ENCODE data around the gene GRK6. TPM values are rescaled to one million over a fixed set of nuclear protein-coding genes. Genes with fewer than 3 reads are reported as not detected.
A peak's percentile ranks its signal among the peaks of the same experiment; 100 is the strongest.

GRK6 gene
- total RNA-seq, 1 donor from 2014 or later = 20.2 TPM

- DNase-seq (ENCODE audit: low spot score) = no peak
- intact Hi-C loops (cut with DNase I) = no loop called here
These were observed 21.3 kb downstream of the GRK6 start for GRCh38 chr5:177447611-177448243.

GRCh38 chr5:177448244-177448950 lies 21.9 kb downstream of the GRK6 start:
- intact Hi-C loops (cut with DNase I) = no loop called here
- DNase-seq (ENCODE audit: low spot score) = no peak

- intact Hi-C loops (cut with DNase I) = loop anchor here (10.0 kb wide), 1 partner anchor 135 kb away; the partner anchor contains the start of gene MXD3
- DNase-seq (ENCODE audit: low spot score) = no peak
These were observed 22.9 kb downstream of the GRK6 start for GRCh38 chr5:177449140-177450061.

- DNase-seq (ENCODE audit: low spot score) = no peak
- intact Hi-C loops (cut with DNase I) = loop anchor here (10.0 kb wide), 1 partner anchor 136 kb away; the partner anchor contains the start of gene MXD3
These were observed 24.4 kb downstream of the GRK6 start for GRCh38 chr5:177450667-177451424.

- no peak for DNase-seq (ENCODE audit: low spot score)
- intact Hi-C loops (cut with DNase I) = loop anchor here (10.0 kb wide), 1 partner anchor 138 kb away; the partner anchor contains the start of gene MXD3
These were observed 26.5 kb downstream of the GRK6 start for GRCh38 chr5:177452688-177453638.

GRCh38 chr5:177453852-177454396 lies 27.4 kb downstream of the GRK6 start:
- intact Hi-C loops (cut with DNase I) = loop anchor here (1.0 to 10.0 kb wide), 3 partner anchors 50 to 139 kb away; partner anchors contain the start of gene MXD3
- DNase-seq (ENCODE audit: low spot score) = no peak

- peak; percentile 95 for DNase-seq (ENCODE audit: low spot score)
- intact Hi-C loops (cut with DNase I) = loop anchor here (1.0 to 10.0 kb wide), 4 partner anchors 43 to 140 kb away; partner anchors contain the start of genes MXD3 and PDLIM7
These were observed 28.0 kb downstream of the GRK6 start for GRCh38 chr5:177454397-177455035.

GRCh38 chr5:177455036-177455660 lies 28.7 kb downstream of the GRK6 start:
- intact Hi-C loops (cut with DNase I) = loop anchor here (1.0 to 10.0 kb wide), 2 partner anchors 42 to 140 kb away; partner anchors contain the start of genes MXD3 and PDLIM7
- peak; percentile 89 for DNase-seq (ENCODE audit: low spot score)

GRCh38 chr5:177455661-177456590 lies 29.4 kb downstream of the GRK6 start:
- intact Hi-C loops (cut with DNase I) = loop anchor here (1.0 to 10.0 kb wide), 4 partner anchors 23 to 141 kb away; partner anchors contain the start of genes GRK6, MXD3 and PDLIM7
- DNase-seq (ENCODE audit: low spot score) = peak; percentile 95

- intact Hi-C loops (cut with DNase I) = loop anchor here (2.0 to 10.0 kb wide), 3 partner anchors 22 to 142 kb away; partner anchors contain the start of genes GRK6 and MXD3
- no peak for DNase-seq (ENCODE audit: low spot score)
These were observed 30.1 kb downstream of the GRK6 start for GRCh38 chr5:177456591-177456964.

- intact Hi-C loops (cut with DNase I) = loop anchor here (2.0 to 10.0 kb wide), 3 partner anchors 22 to 142 kb away; partner anchors contain the start of genes GRK6 and MXD3
- no peak for DNase-seq (ENCODE audit: low spot score)
These were observed 30.7 kb downstream of the GRK6 start for GRCh38 chr5:177456976-177457851.

GRCh38 chr5:177457852-177458681 lies 31.6 kb downstream of the GRK6 start:
- no peak for DNase-seq (ENCODE audit: low spot score)
- intact Hi-C loops (cut with DNase I) = loop anchor here (2.0 to 10.0 kb wide), 3 partner anchors 21 to 143 kb away; partner anchors contain the start of genes GRK6 and MXD3

GRCh38 chr5:177458912-177459350 lies 32.5 kb downstream of the GRK6 start:
- intact Hi-C loops (cut with DNase I) = loop anchor here (10.0 kb wide), 1 partner anchor 144 kb away; the partner anchor contains the start of gene MXD3

More at GRCh38 chr5:177458912-177459350, 32.5 kb downstream of the GRK6 start:
- no peak for DNase-seq (ENCODE audit: low spot score)

All from cardiac septum (tissue), 1 donor.